ENCODE results near the gene ZDHHC11.
"Not testable (repeated sequence)": the region's sequence is repeated elsewhere in the genome, so short reads cannot be mapped to it uniquely, and the experiment has no call there.

Gene ZDHHC11

DNA sequence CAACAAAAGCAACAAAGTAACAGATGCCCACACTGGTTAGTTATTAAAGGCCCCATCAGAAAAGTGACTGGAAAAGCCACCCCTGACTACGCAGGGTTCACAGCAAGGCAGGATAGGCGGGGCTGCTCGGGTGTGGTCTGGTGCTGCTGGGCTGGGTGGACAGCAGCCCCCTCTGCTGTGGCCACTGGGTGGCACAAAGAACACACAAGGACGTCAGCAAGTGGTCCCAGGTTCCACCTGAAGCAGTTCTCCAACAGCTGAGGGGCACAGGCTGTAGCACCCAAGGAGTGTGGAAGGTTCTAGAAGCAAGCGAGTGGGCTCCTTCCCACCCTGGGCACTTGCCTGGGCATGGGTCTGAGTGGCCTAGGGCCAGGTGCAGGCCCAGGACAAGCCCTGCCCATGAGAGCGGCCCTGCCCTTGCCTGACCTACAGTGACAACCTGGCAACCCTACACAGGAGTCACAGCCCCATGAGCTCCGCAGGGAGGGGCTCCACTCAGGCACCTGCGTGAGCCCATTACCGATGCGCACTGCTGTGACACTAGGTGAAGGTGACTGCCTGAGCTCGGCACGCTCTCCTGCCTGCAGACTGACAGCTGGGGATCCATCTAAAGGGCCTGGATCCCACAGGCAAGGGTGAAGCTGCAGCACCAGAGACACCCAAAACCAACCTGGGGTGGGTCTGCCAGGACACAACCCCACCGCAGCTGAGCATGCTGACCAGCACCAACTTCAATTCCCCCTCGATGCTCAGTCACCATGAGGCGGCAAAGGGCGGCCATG is 33.8 kb upstream of the ZDHHC11 start:
- Mint-ChIP-seq H3K4me1 (ENCODE audit: low read depth) (peaks cover 16% of the 10 kb centered on the region), H3K36me3 (ENCODE audit: low read depth) (peaks cover 92% of the 10 kb centered on the region)
- intact Hi-C loops (cut with micrococcal nuclease): no loop called here

DNA sequence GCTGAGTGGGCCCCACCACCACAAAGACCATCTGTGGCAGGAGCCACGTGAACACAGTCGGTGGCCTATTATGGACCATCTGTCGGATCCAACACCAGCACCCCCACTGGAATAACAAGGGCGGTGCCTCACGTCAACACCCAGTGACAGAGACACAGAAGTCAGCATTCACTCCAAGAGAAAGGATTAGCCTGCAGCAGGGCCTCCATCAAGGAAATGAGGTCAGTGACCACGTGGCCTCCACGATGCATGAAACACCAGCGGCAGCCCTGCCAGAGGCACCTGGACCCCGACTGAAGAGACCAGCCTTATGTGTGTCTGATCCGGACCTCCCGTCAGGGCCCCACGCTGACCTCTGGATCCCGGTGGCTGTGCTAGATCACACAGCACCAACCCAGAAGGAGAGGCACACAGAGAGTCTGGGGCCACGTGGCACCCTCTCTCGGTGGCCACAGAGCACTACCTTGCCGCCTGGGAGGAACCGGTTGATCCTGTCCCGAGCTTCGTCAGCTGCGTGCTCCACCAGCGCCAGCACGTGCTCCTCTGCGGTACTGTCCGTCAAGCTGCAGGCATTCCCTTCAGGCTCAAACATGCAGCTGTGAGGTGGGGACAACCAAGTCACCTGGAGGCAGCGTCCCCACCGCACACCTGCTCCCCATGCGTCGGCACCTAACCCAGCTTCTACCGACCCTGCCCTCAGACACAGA is 32.8 kb upstream of the ZDHHC11 start:
- intact Hi-C loops (cut with micrococcal nuclease): no loop called here
- Mint-ChIP-seq H3K4me1 (ENCODE audit: low read depth) (peaks cover 16% of the 10 kb centered on the region), H3K27me3 (no peaks in the 10 kb centered on the region), H3K4me3 (no peak overlapping the region), H3K27ac (no peak overlapping the region), H3K9me3 (peaks cover 14% of the 10 kb centered on the region), H3K36me3 (ENCODE audit: low read depth) (peaks cover 82% of the 10 kb centered on the region)

More for the DNA sequence above, 33.8 kb upstream of the ZDHHC11 start:
- H3K27me3 Mint-ChIP-seq: no peaks in the 10 kb centered on the region
- no peak overlapping the region for H3K4me3 Mint-ChIP-seq
- H3K27ac Mint-ChIP-seq: no peak overlapping the region
- peaks cover 14% of the 10 kb centered on the region for H3K9me3 Mint-ChIP-seq

DNA sequence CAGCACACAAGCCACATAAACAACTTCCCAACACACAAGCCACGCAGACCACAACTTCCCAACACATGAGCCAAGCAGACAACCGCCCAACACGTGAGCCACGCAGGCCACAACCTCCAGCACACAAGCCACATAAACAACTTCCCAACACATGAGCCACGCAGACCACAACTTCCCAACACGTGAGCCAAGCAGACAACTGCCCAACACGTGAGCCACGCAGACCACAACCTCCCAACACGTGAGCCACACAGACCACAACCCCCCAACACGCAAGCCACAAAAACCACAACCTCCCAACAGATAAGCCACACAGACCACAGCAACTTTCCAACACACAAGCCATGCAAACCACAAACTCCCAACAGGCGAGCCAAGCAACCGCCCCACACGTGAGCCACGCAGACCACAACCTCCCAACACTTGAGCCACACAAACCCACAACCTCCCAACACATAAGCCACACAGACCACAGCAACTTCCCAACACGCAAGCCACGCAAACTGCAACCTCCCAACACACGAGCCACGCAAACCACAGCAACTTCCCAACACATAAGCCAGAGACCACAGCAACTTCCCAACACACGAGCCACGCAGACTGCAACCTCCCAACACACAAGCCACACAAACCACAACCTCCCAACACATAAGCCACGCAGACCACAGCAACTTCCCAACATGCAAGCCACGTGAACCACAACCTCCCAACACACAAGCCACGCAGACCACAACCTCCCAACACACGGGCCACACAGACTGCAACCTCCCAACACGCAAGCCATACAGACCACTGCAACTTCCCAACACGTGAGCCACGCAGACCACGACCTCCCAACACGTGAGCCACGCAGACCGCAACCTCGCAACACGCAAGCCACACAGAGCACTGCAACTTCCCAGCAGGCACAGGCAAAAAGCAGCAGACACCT is 31.7 kb upstream of the ZDHHC11 start:
- peaks cover 82% of the 10 kb centered on the region for H3K36me3 Mint-ChIP-seq (ENCODE audit: low read depth)
- intact Hi-C loops (cut with micrococcal nuclease): no loop called here

DNA sequence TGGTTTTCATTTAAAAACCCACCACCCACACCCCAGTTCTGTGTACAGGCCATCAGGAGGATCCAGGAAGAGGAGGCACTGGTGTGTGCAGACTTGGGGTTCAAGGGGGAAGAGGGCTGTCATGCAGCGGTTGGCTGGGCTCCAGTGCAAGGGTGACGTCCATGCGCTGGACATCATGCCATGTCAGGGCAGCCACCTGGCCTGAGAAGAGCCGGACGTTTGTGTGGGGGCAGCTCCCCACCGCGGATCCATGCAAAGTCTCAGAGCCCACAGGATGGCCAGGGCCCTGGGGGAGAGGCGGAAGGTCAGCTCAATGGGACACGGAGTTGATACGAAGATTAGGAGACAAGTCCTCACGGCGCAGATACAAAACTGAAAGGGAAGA is 30.8 kb upstream of the ZDHHC11 start:
- H3K27ac Mint-ChIP-seq: no peak overlapping the region
- H3K9me3 Mint-ChIP-seq: peaks cover 14% of the 10 kb centered on the region
- no peak overlapping the region for H3K4me3 Mint-ChIP-seq
- no peaks in the 10 kb centered on the region for H3K27me3 Mint-ChIP-seq
- H3K36me3 Mint-ChIP-seq (ENCODE audit: low read depth): peaks cover 82% of the 10 kb centered on the region
- peaks cover 16% of the 10 kb centered on the region for H3K4me1 Mint-ChIP-seq (ENCODE audit: low read depth)
- intact Hi-C loops (cut with micrococcal nuclease): no loop called here

More for the DNA sequence above, 31.7 kb upstream of the ZDHHC11 start:
- Mint-ChIP-seq H3K4me1 (ENCODE audit: low read depth) (peaks cover 16% of the 10 kb centered on the region), H3K4me3 (no peak overlapping the region), H3K9me3 (peaks cover 14% of the 10 kb centered on the region), H3K27ac (peak overlapping the region; percentile 5), H3K27me3 (no peaks in the 10 kb centered on the region)

DNA sequence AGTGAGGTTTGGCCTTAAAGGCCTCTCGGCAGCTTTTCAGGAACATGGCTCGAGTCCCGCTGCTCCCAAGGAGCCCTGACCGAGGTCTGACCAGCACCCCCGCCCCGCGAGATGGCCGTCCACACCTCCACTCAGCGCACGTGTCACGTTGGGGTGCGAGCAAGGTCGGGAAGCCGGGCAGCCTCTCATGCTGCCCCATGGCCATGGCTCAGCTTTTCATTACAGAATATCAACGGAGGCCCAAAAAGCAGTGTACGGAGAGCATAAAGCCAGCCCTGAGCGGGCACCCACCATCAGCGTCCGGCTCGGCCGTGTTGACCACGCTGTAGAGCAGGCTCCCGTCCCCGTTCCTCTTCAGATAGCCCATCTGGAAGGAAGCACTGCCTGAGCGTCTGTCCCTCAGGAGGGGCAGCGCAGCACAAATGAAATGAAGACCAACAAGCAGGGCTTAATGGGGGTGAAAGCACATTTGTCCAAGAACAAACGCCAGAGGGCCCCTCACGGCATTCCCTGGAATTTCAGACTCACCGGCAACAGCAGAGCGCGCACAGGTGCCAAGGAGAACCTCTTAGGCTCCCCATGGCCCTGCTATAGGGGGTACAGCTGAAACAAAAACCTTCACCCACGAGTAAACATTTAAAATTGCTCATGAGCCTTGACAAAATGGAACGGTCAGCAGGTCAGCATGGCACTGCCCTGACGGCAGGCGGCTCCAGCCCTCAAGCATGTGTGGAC is 30.2 kb upstream of the ZDHHC11 start:
- intact Hi-C loops (cut with micrococcal nuclease): no loop called here
- H3K4me1 Mint-ChIP-seq (ENCODE audit: low read depth): peaks cover 16% of the 10 kb centered on the region
- no peaks in the 10 kb centered on the region for H3K27me3 Mint-ChIP-seq
- no peak overlapping the region for H3K27ac Mint-ChIP-seq
- peaks cover 82% of the 10 kb centered on the region for H3K36me3 Mint-ChIP-seq (ENCODE audit: low read depth)
- H3K4me3 Mint-ChIP-seq: no peak overlapping the region
- H3K9me3 Mint-ChIP-seq: peaks cover 14% of the 10 kb centered on the region

DNA sequence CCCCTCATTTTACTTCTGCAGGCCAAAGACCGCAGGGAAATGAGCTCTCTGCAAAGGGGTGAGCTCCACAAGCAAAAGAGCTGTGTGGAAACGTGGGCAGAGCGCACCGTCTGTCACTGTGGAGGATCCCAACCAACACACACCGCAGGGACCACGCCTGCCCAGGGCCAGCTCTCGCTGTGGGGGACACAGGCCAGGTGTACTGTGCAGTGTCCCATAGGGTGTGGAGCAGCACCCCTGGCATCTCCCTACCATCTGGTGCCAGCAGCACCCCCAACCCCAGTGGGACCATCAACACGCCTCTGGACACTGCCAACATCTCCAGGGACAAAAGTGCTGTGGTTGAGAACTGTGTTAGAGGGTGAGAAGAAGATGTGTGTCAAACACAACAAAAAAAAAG is 27.9 kb upstream of the ZDHHC11 start:
- intact Hi-C loops (cut with micrococcal nuclease): not testable (repeated sequence)

DNA sequence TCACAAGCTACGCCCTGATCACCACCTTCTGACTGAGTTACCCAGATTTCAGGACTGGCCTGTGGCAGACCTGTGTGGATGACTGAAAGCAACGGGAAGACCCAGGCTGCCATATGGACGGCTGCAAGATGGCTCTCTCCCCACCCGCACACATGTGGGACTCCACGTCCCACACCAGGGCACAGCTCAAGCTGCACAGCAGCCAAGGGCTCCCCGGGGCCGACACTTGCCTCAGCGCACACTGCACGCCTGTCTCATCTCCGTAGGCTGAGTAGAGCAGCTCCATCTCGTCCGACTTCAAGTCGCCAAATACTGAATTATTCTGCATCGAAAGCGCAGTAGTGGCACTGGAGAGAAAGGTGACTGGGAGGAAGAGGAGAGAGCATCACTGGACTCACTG is 27.3 kb upstream of the ZDHHC11 start:
- H3K4me1 Mint-ChIP-seq (ENCODE audit: low read depth): peaks cover 24% of the 10 kb centered on the region
- no peak overlapping the region for H3K27ac Mint-ChIP-seq
- no peaks in the 10 kb centered on the region for H3K27me3 Mint-ChIP-seq
- H3K4me3 Mint-ChIP-seq: no peak overlapping the region
- intact Hi-C loops (cut with micrococcal nuclease): no loop called here
- H3K36me3 Mint-ChIP-seq (ENCODE audit: low read depth): peaks cover 82% of the 10 kb centered on the region
- peaks cover 12% of the 10 kb centered on the region for H3K9me3 Mint-ChIP-seq

More for the DNA sequence above, 27.9 kb upstream of the ZDHHC11 start:
- H3K4me3 Mint-ChIP-seq, H3K27ac Mint-ChIP-seq, H3K27me3 Mint-ChIP-seq: not testable (repeated sequence)
- Mint-ChIP-seq H3K9me3 (peaks cover 14% of the 10 kb centered on the region), H3K36me3 (ENCODE audit: low read depth) (peaks cover 82% of the 10 kb centered on the region), H3K4me1 (ENCODE audit: low read depth) (peaks cover 19% of the 10 kb centered on the region)

DNA sequence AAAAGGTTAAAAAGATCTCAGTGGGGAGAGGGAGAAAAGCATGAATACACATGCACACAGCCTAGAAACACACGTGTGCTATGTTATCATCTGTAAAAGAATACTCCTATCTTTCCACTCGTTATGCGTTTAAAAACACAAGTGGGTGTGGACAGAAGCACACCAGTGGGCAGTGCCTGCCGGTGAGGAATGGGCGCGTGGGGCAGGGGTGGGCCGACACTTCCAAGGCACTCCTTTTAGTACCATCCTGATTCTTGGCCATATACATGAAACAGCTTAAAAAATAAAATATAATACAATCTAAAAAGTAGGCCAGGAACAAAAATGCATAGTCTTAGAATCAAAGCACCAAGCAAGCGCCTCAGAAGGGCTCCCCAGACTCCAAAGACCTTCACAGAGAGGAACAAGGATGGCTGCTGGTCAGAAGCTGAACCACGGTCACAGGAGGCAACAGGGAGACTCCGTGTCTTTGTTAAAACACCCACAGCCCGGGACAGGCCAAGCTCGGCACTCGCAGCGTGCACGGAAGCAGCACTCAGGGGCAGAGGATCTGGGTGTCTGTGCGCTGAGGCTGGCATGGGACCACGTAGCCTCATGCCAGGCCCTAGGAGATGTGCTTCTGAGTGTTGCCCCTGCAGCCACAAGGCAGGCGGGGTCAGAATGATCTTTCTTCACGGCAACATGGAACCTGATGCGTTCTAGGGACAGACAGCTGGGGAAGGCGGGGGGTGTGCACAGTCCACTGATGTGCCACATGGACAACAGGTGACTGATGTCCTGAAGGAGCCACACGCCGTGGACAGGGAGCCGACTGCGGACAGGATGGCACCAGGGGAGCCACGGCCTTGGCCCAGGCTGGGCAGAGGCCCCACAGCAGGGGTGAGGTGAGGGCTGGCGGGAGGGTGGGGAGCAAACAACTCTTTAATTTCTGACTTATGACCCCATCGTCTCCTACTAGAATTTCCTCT is 25.9 kb upstream of the ZDHHC11 start:
- Mint-ChIP-seq H3K27ac (no peak overlapping the region), H3K4me1 (ENCODE audit: low read depth) (peaks cover 14% of the 10 kb centered on the region), H3K36me3 (ENCODE audit: low read depth) (peaks cover 82% of the 10 kb centered on the region), H3K4me3 (no peak overlapping the region), H3K9me3 (no peaks in the 10 kb centered on the region), H3K27me3 (no peaks in the 10 kb centered on the region)
- intact Hi-C loops (cut with micrococcal nuclease): no loop called here

DNA sequence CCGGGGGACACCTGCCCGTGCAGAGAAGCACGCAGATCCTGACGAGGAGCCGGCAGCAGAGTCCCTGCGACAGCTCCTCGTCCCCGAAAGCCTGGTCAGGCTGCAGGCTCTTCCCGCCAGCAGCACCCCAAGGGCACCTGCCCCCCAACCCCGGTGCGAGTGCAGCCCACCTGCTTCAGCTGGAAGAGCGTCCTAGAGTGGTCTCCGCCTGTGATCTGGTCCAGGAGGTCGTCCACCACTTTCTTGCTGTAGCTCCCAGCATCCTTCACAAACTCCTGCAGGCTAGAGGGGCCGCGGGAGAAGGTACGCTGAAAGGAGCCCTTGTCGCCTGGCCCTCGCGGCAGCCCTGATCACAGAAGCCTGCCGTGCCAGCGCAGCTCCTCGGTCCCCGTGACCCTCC is 25.1 kb upstream of the ZDHHC11 start:
- H3K9me3 Mint-ChIP-seq: no peaks in the 10 kb centered on the region

DNA sequence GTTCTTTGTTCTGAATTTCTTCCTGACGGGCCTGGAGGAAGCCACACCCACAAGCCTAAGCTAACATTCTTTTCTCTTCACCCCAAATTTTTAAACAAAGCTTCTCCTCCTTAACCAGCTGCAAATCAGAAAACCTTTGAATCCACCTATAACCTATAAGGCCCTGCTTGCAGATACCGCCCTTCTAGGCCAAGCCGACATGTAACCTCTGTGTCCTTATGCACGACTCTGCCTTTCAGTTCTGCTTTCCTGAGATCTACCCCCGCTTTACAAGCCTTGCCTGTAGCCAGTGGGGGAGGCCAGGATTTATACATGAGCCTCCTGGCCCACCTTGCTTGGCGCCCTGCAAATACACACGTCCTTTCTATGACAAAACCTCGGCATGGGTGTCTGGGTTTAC is 22.5 kb upstream of the ZDHHC11 start:
- H3K36me3 Mint-ChIP-seq (ENCODE audit: low read depth): peaks cover 100% of the 10 kb centered on the region
- no peak overlapping the region for H3K27ac Mint-ChIP-seq
- no peaks in the 10 kb centered on the region for H3K27me3 Mint-ChIP-seq
- peaks cover 11% of the 10 kb centered on the region for H3K4me1 Mint-ChIP-seq (ENCODE audit: low read depth)
- no peak overlapping the region for H3K4me3 Mint-ChIP-seq
- no peaks in the 10 kb centered on the region for H3K9me3 Mint-ChIP-seq
- intact Hi-C loops (cut with micrococcal nuclease): no loop called here

More for the DNA sequence above, 25.1 kb upstream of the ZDHHC11 start:
- peaks cover 82% of the 10 kb centered on the region for H3K36me3 Mint-ChIP-seq (ENCODE audit: low read depth)
- no peak overlapping the region for H3K27ac Mint-ChIP-seq
- intact Hi-C loops (cut with micrococcal nuclease): no loop called here
- no peaks in the 10 kb centered on the region for H3K27me3 Mint-ChIP-seq
- no peak overlapping the region for H3K4me3 Mint-ChIP-seq
- H3K4me1 Mint-ChIP-seq (ENCODE audit: low read depth): peaks cover 11% of the 10 kb centered on the region

DNA sequence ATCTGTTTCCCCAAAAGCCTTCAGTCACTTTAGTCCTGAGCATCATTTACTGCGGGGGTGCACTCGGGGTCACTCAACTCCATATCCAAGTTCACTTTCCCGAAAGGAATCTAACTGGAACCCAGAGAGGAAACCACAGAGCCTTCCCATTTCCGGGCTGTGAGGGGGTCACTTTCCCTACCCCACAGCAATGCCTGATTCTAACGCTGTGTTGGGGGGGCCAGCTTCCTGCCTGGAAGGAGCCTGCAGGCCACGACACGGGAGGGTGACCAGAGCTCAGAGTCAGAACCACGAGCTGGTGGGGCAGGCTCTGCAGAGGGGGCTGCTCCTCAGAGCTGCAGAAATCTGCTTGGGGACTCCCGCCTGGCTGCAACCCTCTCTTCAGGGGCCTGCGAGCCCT is 21.5 kb upstream of the ZDHHC11 start:
- Mint-ChIP-seq H3K27me3 (no peaks in the 10 kb centered on the region), H3K4me1 (ENCODE audit: low read depth) (peaks cover 11% of the 10 kb centered on the region), H3K9me3 (no peaks in the 10 kb centered on the region), H3K4me3 (no peak overlapping the region), H3K36me3 (ENCODE audit: low read depth) (peaks cover 100% of the 10 kb centered on the region), H3K27ac (no peak overlapping the region)
- intact Hi-C loops (cut with micrococcal nuclease): no loop called here

DNA sequence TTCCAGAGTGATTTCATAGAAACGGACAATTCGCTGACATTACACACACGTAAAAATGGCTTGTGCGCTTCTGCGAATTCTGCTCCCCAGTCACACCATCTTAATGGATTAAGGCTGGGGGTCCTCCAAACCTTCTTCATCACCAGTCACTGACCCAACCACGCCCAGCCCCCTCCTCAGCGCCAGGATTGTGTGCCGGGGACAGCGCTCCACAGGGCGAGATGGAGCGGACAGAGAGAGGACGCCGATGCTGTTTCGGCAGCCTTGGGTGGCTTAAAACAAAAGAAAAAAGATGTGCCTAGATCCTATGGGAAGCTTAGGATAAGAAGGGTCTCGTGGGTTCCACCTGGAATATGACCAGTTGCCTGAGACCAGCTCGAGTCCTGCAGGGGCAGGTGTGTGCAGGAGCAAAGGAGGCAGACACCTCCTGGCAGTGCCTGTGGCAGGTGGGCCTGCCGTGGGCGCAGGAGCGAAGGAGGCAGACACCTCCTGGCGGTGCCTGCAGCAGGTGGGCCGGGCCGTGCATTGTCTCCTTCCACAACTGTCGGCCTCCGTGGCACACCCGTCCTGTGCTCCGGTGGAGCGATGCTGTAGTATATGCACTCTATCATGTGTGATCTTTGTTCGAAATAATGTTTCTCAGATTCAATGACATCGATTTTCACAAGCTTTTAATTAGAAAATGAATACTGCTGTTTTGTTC is 21.0 kb upstream of the ZDHHC11 start:
- intact Hi-C loops (cut with micrococcal nuclease): no loop called here
- Mint-ChIP-seq H3K36me3 (ENCODE audit: low read depth) (peaks cover 100% of the 10 kb centered on the region), H3K4me3 (no peak overlapping the region), H3K27me3 (no peaks in the 10 kb centered on the region), H3K9me3 (no peaks in the 10 kb centered on the region), H3K27ac (no peak overlapping the region), H3K4me1 (ENCODE audit: low read depth) (peaks cover 11% of the 10 kb centered on the region)
